KBM-7 (cell line): ENCODE results near the gene KIAA1958.

ENCODE experiments used
- DNase-seq: peaks from one replicate; pipeline ENCODE4 v3.0.0-alpha.2; 2015
- in situ Hi-C: fragments of 300-500 bp; cut with MboI; formaldehyde crosslinking; loops from 2 replicates; pipeline ENCODE4 v1.14.3; 2020; ENCODE audit warnings: low sequenced_read_pairs, low pct_unique_long_range_greater_than_20kb, mixed read lengths

KIAA1958 gene

DNA sequence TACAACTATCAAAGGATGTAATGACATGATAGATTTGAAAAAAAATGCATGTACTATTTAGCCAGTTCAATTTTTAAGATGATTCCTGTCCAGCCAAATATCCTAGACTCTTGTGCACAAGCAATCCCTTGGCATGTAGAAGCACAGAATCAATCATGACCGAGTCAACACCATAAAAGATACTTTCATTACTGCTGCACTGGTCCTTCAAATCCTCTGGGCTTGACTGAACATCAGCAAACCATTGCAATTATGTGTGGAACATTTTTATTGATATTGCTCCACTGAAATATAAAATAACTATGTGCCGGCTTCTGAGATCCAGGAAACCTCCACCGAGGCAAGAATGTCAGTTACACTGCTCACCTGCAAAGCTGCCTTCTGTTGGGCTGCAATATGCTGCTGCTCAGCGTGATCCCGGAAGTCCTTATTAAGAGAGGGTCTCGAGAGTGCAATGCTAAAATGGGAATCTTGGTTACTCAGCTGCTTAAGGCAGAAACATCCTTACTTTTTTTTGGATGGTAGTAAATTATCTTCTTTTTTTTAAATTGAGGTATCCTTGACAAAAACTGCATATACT lies 202.6 kb downstream of the KIAA1958 start:
- no peak for DNase-seq
- in situ Hi-C loops, result no loop called here

DNA sequence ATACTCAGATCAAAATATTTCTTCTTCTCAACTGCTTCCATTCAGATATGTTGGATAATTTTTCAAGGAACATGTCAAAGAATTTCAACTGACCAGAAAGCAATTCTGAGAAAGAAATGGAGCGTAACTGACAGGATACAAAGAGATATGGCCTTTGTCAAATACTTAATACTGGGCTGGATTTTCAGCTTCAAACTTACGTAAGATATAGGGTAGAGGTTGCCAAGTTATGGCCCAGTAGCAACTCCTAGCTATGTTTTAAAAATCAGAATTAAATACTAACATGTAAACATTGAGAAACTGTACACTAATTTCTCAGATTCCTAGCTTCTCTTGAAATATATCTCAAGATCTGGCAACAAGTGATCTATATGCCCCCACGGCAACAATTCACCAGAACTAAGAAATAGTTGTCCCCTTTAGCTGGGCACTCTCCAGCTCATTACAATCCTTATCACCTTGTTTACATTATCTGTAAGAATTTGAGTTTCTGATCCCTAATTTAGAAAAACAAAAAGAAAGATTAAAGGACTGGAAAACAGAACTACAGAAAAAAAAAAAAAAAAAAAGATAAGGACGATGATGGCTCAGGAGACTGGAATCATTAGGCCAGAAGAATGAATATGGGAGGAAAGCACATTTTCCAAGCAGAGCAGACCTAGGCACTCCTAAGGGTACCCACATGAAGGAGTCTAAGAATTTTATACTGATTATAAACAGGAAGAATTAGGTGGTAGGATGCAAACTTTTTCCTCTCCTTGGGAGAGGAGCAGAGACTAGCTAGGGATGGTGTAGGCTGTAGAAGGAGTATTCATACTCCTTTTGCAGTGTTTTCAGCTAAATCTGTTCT lies 208.3 kb downstream of the KIAA1958 start:
- DNase-seq, result no peak
- in situ Hi-C loops, result no loop called here

DNA sequence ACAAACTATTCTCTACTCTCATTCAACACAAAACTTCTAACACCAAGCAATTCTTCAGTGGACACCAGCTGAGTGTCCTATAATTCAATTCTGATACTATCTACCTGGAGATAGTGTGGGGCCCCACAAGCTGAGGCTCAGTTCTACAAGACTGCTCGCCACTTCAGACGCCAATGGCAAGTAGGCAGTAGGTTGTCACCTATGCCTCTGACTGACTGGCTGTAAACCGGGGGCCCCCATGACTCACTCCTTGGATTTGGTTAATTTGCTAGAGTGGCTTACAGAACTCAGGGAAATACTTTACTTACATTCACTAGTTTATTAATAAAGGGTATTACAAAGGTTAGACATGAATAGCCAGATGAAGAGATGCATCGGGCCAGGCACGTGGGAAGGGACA lies 209.8 kb downstream of the KIAA1958 start:
- no peak for DNase-seq
- in situ Hi-C loops, result no loop called here

DNA sequence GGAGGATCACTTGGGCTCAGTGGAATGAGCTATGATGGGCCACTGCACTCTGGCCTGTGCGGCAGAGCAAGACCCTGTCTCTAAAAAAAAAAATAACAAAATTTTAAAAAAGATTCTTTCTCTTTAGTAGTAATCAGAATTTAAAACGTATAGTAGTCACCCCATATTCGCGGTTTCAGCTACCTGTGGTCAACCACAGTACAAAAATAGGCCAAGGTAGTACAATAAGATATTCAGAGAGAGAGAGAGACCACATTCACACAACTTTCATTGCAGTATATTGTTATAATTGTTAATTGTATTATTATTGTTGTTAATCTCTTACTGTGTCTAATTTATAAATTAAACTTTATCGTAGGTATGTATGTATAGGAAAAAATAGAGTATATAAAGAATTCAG lies 212.6 kb downstream of the KIAA1958 start:
- DNase-seq, result no peak
- in situ Hi-C loops, result no loop called here

DNA sequence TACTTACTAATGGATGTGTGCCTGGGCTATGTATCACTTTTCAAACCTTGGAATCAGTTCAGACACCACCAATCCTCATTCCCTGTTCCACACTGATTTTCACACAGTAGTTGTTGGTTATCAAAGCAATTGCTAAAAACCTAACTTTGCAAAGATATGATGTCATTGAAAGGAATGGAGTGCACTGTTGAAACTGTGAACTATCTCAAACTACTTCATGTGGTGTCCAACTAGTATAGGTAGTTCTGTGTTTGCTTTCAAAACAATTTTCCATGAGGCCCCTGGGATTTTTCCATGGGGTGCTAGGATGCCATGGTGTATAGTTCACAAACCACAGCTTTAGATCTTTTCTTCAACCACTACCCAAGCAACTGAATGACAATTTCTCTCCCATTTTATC lies 213.5 kb downstream of the KIAA1958 start:
- in situ Hi-C loops, result loop anchor here (25.0 kb wide), 1 partner anchor 613 kb away; no protein-coding TSS in a partner anchor
- no peak for DNase-seq

DNA sequence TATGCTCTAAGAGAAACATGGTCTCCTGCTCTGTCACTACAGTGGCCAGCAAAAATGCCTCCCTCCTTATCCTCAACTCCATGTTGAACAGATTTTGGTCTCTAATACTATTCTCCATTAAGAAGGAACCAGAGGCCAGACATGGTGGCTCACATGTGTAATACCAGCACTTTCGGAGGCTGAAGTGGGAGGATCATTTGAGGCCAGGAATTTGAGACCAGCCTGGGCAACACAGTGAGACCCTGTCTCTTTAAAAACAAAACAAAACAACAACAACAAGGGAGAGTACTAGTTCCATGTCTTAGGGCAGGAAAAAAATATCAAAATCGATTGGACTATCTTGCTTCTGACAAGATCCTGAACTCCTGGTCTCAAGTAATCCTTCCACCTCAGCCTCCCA lies 216.7 kb downstream of the KIAA1958 start:
- in situ Hi-C loops, result loop anchor here (25.0 kb wide), 1 partner anchor 616 kb away; no protein-coding TSS in a partner anchor
- no peak for DNase-seq

DNA sequence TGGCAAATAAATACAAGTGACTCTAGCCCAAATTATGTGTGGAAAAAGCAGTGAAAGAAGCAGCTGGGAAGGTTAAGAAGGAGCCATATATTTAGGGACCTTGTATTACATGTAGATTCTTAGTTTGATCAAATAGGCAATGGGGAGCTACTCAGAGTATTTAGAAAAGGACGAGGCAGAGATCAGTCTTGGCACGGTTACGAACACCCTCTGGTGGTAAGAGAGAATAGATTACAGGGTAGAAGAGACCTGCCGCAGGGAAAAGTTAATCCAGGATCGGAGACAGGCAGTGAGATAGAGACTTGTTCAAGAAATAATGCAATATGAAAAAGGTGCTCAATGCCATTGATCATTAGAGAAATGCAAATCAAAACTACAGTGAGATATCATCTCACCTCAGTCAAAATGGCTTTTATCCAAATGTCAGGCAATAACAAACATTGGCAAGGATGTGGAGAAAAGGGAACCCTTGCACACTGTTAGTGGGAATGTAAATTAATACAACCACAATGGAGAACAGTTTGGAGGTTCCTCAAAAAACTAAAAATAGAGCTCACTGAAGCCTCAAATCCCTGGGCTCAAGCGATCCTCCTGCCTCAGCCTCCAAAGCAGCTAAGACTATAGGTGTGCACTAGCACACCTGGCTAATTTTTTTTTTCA lies 219.3 kb downstream of the KIAA1958 start:
- peak; percentile 30 for DNase-seq
- in situ Hi-C loops, result loop anchor here (25.0 kb wide), 1 partner anchor 619 kb away; no protein-coding TSS in a partner anchor

DNA sequence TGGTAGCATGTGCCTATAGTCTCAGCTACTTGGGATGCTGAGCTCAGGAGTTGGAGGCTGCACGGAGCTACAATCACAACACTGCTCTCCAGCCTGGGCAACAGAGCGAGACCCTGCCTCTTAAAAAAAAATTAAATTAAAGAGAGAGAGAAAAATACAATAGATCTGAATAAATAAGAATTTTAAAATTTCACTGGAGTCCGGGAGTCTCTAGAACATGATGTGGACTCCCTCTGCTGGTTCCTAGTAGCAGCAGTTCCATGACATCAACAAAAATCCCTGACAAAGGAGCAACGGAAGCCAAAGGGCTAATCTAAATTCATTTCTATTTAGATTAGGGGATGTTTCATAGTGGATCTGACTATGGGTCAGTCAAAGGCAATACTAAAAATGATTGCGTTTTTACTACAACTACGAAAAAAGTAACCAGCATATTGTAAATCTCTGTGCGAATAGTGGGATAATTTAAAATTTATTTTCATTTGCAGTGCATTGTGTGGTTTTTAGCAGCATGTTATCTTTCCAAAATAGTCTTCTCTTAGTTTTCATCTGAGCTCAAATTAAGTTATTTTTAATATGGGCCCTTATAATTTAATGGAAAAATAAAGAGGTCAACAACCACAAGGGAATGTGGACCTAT lies 224.5 kb downstream of the KIAA1958 start:
- in situ Hi-C loops, result loop anchor here (25.0 kb wide), 1 partner anchor 624 kb away; no protein-coding TSS in a partner anchor
- peak; percentile 37 for DNase-seq

DNA sequence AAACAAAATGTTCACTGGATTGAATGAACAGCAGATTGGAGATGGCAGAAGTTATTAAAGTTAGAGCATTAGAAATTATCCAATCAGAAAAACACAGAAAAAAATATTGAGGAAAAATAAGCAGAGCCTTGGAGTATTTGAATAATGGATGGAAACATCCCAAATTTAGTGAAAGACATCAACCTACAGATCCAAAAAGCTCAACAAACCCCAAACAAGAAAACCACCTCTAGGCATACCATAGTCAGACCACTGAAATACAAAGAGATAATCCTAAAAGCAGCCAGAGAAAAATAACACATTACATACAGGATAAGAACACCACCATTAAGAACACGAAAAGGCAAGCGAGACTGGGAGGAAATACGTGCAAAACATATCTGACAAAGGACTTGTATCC lies 226.1 kb downstream of the KIAA1958 start:
- in situ Hi-C loops, result loop anchor here (25.0 kb wide), 1 partner anchor 625 kb away; no protein-coding TSS in a partner anchor
- DNase-seq, result no peak

DNA sequence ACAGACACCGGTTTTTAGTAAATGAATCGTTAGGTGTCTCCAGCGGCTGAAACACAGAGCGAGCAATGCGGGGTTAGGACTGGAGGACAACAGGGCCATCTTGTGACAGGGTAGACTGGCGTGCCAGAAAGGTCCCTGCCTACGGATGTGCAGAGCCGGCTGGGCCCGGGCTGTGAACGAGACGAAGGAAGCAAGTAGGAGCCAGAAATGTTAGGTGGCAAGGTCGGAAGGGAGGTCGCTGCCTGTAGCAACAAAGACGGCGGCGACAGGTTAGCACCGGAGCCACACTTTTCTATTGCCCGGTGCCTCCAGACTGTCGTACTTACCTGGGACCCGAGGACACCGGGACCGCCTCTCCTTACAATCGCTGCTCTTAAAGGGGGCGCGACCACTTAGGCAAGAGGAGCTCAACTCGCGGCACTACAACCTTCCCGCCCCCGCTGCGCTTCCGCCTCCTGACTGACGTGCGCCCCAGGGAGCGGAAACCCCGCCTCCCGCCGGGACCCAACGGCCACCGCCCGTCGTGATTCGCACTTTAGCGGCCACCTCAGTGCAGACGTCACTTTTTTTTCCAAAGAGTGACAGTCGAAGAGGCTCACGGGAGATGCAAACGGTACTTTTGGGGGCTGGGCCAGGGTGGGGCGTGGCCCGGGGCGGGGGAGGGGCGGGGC lies 231.2 kb downstream of the KIAA1958 start, which contains the start of gene INIP:
INIP (minus strand) TSS at position 457 of the 671 bp plus-strand sequence. CDS start 1,632 bp downstream, outside the sequence.
- peak; percentile 99 for DNase-seq
- in situ Hi-C loops, result loop anchor here (25.0 kb wide), 1 partner anchor 630 kb away; no protein-coding TSS in a partner anchor
